RCC 7860 (cell line): ENCODE data around the gene TRMT1L.
A peak's percentile ranks its signal among the peaks of the same experiment; 100 is the strongest.

Source experiments
- DNase-seq: peaks from one replicate; pipeline ENCODE4 v3.0.0-alpha.2; 2015; ENCODE audit warnings: low spot score
- FAIRE-seq: peaks from 2 replicates; lab custom pipeline; 2012; peaks lifted over from hg19 to GRCh38; lab: Jason Lieb, UNC

TRMT1L gene

GRCh38 chr1:185129708-185130107 is 27.0 kb downstream of the TRMT1L start:
- FAIRE-seq (no peak), DNase-seq (no peak)

GRCh38 chr1:185112356-185112755 is 44.4 kb downstream of the TRMT1L start:
- DNase-seq: no peak
- no peak for FAIRE-seq

GRCh38 chr1:185111873-185112272 is 44.9 kb downstream of the TRMT1L start:
- DNase-seq (no peak), FAIRE-seq (no peak)

DNA sequence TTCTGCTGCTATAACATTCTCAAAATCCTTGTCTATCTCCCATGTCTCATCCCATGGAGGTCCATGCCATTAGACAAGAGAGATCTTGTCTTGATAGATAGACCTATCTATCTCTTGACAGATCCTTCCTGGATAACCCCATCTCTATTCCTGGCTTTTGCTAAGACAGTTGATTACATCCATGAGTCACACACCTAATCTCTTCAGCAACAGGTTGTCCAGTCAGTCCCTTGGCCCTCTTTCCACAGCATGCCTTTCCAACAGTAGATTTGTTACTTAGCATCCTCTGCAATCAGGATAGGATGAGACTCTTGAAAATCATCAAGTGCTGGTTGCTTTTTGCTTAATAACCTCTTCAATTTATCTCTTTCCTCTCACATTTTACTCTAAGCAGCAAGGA is 46.6 kb downstream of the TRMT1L start:
- FAIRE-seq (no peak), DNase-seq (no peak)

DNA sequence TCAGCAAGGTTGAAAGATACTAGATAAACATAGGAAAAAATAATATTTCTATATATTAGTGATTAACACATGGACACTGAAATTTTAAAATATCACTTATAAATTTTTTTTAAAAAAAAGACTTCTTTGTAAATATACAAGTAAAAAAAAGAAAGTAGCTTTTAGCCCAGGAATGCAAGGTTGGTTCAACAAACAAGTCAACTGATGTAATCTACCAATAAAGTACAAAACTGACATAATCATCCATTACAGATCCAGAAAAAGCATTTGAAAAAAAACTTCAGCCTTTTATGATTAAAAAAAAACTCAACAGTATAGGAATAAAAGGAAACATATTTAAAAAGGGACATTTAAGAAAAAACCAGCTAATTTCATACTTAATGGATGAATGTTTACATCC is 48.4 kb downstream of the TRMT1L start:
- no peak for DNase-seq
- FAIRE-seq: peak; percentile 4

DNA sequence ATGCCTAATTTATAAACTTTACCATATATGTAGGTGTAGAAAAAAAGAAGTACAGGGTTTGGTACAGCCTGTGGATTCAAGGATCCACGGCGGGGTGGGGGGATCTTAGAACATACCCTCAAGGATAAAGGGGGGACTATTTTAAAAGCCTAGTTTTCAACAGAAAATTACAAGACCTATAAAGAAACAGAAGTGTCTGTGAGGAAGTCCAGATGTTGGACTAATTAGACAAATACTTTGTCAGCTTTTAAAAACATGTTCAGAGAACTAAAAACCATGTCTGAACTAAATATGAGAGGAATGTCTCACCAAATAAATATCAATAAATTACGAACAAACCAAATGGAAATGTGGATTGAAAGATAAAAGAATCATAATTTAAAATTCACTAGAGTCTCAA is 51.6 kb downstream of the TRMT1L start:
- no peak for DNase-seq

DNA sequence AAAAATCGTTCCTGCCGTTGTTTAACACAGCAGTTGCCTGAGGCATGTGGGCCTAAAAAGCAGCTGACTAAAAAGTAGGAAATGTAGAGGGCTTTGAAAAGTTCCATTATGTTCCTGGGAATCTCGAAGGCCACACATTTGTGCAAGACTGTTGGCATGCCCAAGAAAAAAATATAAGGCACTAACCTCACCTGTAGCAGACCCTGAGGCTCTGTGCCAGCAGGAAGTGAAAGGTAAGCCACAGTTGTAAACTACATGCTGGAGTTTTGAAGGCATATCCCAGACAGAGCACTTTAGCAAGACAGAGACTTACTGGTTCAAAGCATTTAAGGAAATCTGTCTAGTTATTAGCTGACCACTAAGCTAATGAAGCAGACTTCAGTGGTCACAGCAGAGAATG is 52.7 kb downstream of the TRMT1L start:
- FAIRE-seq: no peak
- no peak for DNase-seq

More for the DNA sequence above, 51.6 kb downstream of the TRMT1L start:
- no peak for FAIRE-seq

DNA sequence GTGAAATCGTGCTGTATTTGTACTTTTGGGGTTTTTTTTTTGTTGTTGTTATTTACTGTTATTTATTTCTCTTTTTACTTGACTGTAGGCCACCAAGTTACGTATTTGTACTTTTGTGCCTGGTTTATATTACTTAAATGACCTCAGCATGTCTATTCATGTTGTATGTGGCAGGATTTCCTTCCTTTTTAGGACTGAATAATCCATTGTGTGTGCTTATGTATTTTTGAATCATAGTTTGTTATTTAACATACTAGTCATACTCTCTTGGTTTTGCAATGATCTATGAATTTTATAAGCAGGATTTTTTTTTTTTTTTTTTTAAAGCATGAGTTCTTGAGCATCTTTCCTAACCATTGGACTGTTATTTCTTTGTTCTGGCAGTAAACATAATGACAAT is 60.2 kb downstream of the TRMT1L start:
- no peak for DNase-seq
- FAIRE-seq: no peak

- FAIRE-seq (no peak), DNase-seq (no peak)
Measured at GRCh38 chr1:185094761-185095160, 62.0 kb downstream of the TRMT1L start.

DNA sequence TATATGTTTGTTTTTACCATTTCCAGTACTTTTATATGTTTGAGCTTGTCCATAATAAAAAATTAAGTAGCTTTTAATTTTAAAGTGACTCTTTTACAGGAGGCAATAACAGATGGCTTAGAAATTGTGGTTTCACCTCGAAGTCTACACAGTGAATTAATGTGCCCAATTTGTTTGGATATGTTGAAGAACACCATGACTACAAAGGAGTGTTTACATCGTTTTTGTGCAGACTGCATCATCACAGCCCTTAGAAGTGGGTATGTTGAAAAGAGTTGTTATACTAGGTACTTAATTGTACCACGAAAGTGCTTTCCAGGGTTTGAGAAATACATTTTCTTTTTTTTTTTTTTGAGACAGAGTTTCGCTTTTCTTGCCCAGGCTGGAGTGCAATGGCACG is 65.3 kb downstream of the TRMT1L start:
- no peak for FAIRE-seq

GRCh38 chr1:185087746-185088145 is 69.0 kb downstream of the TRMT1L start:
- no peak for FAIRE-seq
- DNase-seq: no peak

More for the DNA sequence above, 65.3 kb downstream of the TRMT1L start:
- no peak for DNase-seq

GRCh38 chr1:185087101-185087500 is 69.7 kb downstream of the TRMT1L start:
- no peak for DNase-seq
- no peak for FAIRE-seq

DNA sequence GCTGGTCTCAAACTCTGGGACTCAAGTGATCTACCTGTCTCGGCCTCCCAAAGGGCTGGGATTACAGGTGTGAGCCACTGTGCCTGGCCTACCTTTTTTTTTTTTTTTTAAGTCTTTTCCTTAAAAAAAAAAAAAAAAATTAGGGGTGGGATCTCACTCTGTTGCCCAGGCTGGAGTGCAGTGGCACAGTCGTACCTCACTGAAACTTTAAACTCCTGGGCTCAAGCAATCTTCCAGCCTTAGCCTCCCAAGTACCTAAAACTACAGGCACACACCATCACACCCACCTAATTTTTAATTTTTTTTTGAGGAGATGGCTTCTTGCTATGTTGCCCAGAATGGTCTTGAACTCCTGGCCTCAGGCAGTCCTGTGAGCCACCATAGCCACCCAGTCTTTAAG is 72.9 kb downstream of the TRMT1L start:
- DNase-seq (no peak), FAIRE-seq (no peak)

- FAIRE-seq (no peak), DNase-seq (no peak)
Measured at GRCh38 chr1:185080422-185080821, 76.3 kb downstream of the TRMT1L start.

- no peak for DNase-seq
- no peak for FAIRE-seq
Measured at GRCh38 chr1:185077374-185077773, 79.4 kb downstream of the TRMT1L start.

DNA sequence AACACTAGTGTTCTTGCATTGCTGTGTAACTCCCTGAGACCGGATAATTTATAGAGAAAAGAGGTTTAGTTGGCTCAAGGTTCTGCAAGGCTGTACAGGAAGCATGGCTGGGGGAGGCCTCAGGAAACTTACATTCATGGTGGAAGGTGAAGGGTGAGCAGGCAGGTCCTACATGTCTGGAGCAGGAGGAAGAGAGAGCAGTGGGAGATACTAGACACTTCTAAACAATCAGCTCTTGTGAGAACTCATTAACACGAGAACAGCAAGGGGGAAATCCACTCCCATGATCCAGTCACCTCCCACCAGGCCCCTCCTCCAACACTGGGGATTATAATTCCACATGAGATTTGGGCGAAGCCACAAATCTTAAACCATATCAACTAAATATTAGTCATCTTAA is 81.3 kb downstream of the TRMT1L start:
- no peak for DNase-seq
- FAIRE-seq: no peak

DNA sequence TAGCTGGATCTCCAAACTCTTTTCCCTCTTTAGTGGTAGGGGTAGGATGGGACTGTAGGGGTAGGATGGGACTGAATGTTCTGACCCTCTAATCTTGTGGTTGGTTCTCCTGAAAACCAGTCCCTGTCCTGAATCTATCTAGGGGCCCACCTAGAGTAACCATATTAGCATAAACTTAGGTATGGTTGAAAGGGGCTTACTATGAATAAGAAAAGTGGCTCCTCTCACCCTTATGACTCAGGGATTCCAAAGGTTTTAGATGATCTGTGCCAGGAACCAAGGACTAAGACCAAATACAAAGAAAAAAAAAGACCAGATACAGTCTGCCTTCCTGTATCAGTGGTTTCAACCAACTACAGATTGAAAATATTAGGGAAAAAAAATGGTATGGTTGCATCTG is 82.4 kb downstream of the TRMT1L start:
- DNase-seq (peak; percentile 80), FAIRE-seq (peak; percentile 89)

- DNase-seq (peak; percentile 86), FAIRE-seq (peak; percentile 97)
Measured at GRCh38 chr1:185073725-185074124, 83.0 kb downstream of the TRMT1L start.

GRCh38 chr1:185070051-185070450 is 86.7 kb downstream of the TRMT1L start:
- DNase-seq (no peak), FAIRE-seq (no peak)

GRCh38 chr1:185069202-185069772 is 87.5 kb downstream of the TRMT1L start:
- no peak for DNase-seq
- FAIRE-seq: no peak

- FAIRE-seq (no peak), DNase-seq (no peak)
Measured at GRCh38 chr1:185068341-185068740, 88.4 kb downstream of the TRMT1L start.
